Type B pancreatic cell (in vitro differentiated cells): Measurements from ENCODE around the gene TBC1D1. TPM values are rescaled to one million over a fixed set of nuclear protein-coding genes. Genes with fewer than 3 reads are reported as not detected.
A peak's percentile ranks its signal among the peaks of the same experiment; 100 is the strongest.

Source experiments
- DNase-seq: peaks from one replicate; pipeline ENCODE4 v3.0.0; 2021; ENCODE audit warnings: mixed read lengths; ENCODE audit not compliant: unreplicated experiment; ENCODE audit errors: extremely low spot score
- H3K27ac Mint-ChIP-seq: 2 replicates; pipeline ENCODE4 v1.8.0; 2021; ENCODE audit warnings: mild to moderate bottlenecking, mixed read lengths
- H3K27me3 Mint-ChIP-seq: 2 replicates; pipeline ENCODE4 v1.8.0; 2021; ENCODE audit warnings: mixed read lengths
- H3K36me3 Mint-ChIP-seq: 2 replicates; pipeline ENCODE4 v1.8.0; 2021; ENCODE audit warnings: mixed read lengths
- H3K4me1 Mint-ChIP-seq: one replicate; pipeline ENCODE4 v1.8.0; 2021; ENCODE audit warnings: mixed read lengths; ENCODE audit not compliant: unreplicated experiment
- H3K4me3 Mint-ChIP-seq: 2 replicates; pipeline ENCODE4 v1.8.0; 2021; ENCODE audit warnings: mild to moderate bottlenecking, mixed read lengths
- H3K9me3 Mint-ChIP-seq: 2 replicates; pipeline ENCODE4 v1.8.0; 2021; ENCODE audit warnings: mixed read lengths
- CTCF ChIP-seq: fragments of 200-600 bp; sonication (generic); conservative IDR thresholded peaks from 2 replicates; pipeline ENCODE4 v1.5.0; 2021; ENCODE audit warnings: antibody characterized with exemption, mild to moderate bottlenecking
- total RNA-seq: library from RNA; stranded (reverse); gene quantifications from 2 replicates; pipeline ENCODE4 v1.2.1, GENCODE V29; 2021; ENCODE audit warnings: low replicate concordance

The TBC1D1 gene
- total RNA-seq, 1 donor from 2014 or later, result 110 TPM

DNA sequence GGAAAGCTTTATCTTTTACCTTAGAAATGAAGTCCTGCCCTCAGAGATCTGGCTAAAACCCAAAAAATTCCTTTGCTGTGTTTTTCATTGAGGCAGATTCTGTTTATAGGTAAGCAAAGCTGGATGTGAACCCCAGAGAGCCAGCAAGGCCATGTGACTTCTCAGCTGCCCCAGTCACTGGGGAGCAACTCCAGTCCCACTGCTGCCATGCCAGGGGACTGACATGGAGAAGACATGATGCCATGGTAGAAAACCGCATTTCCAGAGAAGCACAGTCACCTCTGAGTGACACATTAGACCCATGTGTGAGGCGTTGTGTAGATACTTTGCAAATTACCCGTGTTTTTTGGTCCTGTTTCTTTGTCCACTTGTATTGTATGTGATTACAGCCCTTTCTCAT lies 114.8 kb downstream of the TBC1D1 start:
- peaks cover 49% of the 10 kb centered on the region for H3K4me1 Mint-ChIP-seq
- H3K9me3 Mint-ChIP-seq, result no peaks in the 10 kb centered on the region
- H3K4me3 Mint-ChIP-seq, result no peak overlapping the region
- peak overlapping the region; percentile 56 for H3K27ac Mint-ChIP-seq
- H3K36me3 Mint-ChIP-seq, result peaks cover 4% of the 10 kb centered on the region
- DNase-seq, result no peak
- TF ChIP-seq CTCF, result no peak
- no peaks in the 10 kb centered on the region for H3K27me3 Mint-ChIP-seq

DNA sequence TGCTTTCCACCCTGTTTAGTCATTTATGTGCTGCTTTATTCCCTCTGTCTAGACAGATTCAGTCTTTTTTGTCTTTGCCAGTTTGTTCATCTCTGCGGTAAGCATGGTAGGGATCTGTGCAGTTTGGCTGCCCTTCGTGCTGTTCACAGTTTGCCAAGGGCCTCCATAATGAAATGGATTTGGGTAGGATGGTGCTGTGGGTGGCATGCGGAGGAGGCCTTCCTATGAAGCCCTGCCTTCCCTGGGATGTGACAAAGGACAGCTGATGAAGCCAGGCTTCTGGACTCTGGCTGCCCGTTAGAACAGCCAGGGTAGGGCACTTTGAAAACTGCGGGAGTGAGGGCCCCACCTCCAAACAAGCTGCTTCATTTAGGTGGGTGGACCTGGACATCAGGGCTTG lies 116.8 kb downstream of the TBC1D1 start:
- no peaks in the 10 kb centered on the region for H3K9me3 Mint-ChIP-seq
- TF ChIP-seq CTCF, result no peak
- no peak overlapping the region for H3K27ac Mint-ChIP-seq
- peaks cover 4% of the 10 kb centered on the region for H3K36me3 Mint-ChIP-seq
- no peak for DNase-seq
- no peak overlapping the region for H3K4me3 Mint-ChIP-seq
- no peaks in the 10 kb centered on the region for H3K27me3 Mint-ChIP-seq
- H3K4me1 Mint-ChIP-seq, result peaks cover 58% of the 10 kb centered on the region

GRCh38 chr4:38008571-38009021 lies 117.7 kb downstream of the TBC1D1 start:
- no peak for DNase-seq
- Mint-ChIP-seq H3K36me3 (peaks cover 4% of the 10 kb centered on the region), H3K4me3 (no peak overlapping the region), H3K27ac (no peak overlapping the region), H3K27me3 (no peaks in the 10 kb centered on the region), H3K9me3 (no peaks in the 10 kb centered on the region), H3K4me1 (peaks cover 58% of the 10 kb centered on the region)
- TF ChIP-seq CTCF, result no peak

- Mint-ChIP-seq H3K36me3 (peaks cover 4% of the 10 kb centered on the region), H3K4me1 (peaks cover 53% of the 10 kb centered on the region), H3K9me3 (no peaks in the 10 kb centered on the region), H3K27ac (no peak overlapping the region), H3K27me3 (no peaks in the 10 kb centered on the region), H3K4me3 (no peak overlapping the region)
- DNase-seq, result no peak
- no peak for TF ChIP-seq CTCF
Measured at GRCh38 chr4:38009421-38009820, 118.5 kb downstream of the TBC1D1 start.

GRCh38 chr4:38009949-38010348 lies 119.1 kb downstream of the TBC1D1 start:
- no peak for TF ChIP-seq CTCF
- no peak for DNase-seq
- no peaks in the 10 kb centered on the region for H3K27me3 Mint-ChIP-seq
- no peak overlapping the region for H3K27ac Mint-ChIP-seq
- H3K9me3 Mint-ChIP-seq, result no peaks in the 10 kb centered on the region
- no peak overlapping the region for H3K4me3 Mint-ChIP-seq
- peaks cover 48% of the 10 kb centered on the region for H3K4me1 Mint-ChIP-seq
- H3K36me3 Mint-ChIP-seq, result peaks cover 7% of the 10 kb centered on the region
